ENCODE measurements around the gene CNTN4. TPM values are rescaled to one million over a fixed set of nuclear protein-coding genes. Genes with fewer than 3 reads are reported as not detected.

CNTN4 gene
- total and polyA plus RNA-seq, 7 donors: 0.17 to 3.2 (median 0.42) TPM

DNA sequence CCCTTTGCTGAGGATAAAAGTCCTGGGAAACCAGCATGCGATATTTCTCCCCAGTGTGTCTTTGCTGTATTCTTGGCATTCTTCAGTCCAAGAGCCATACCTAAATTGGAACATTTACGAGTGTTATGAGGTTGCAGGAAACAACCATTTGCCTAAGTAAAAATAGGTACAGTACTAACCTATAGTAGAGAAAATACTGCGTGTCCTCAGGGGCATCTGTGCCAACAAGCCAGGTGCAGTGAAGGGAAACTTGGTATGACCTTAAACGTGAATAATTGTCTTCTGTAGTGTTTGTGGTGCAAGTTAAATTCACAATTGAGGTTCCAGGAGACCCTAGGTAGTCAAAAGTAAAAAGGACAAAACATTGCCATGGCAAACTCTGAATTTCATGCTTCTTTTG is 999.3 kb downstream of the CNTN4 start:
- no peaks in the 10 kb centered on the region for H3K36me3 ChIP-seq (ENCODE audit: insufficient read depth in 1 of 2, low read depth in 1 of 2)
- no peaks in the 10 kb centered on the region for H3K4me1 ChIP-seq
- ATAC-seq: no peak
- 62 to 73% (median 70%) methylated on average over 4 of the region's 4 CpGs for WGBS, 3 donors
- no peak overlapping the region for H3K4me3 ChIP-seq
- no peaks in the 10 kb centered on the region for H3K9me3 ChIP-seq
- no peaks in the 10 kb centered on the region for H3K27me3 ChIP-seq (ENCODE audit: insufficient read depth in 3 of 3, low read length in 2 of 3)
- TF ChIP-seq, protein P1, sequence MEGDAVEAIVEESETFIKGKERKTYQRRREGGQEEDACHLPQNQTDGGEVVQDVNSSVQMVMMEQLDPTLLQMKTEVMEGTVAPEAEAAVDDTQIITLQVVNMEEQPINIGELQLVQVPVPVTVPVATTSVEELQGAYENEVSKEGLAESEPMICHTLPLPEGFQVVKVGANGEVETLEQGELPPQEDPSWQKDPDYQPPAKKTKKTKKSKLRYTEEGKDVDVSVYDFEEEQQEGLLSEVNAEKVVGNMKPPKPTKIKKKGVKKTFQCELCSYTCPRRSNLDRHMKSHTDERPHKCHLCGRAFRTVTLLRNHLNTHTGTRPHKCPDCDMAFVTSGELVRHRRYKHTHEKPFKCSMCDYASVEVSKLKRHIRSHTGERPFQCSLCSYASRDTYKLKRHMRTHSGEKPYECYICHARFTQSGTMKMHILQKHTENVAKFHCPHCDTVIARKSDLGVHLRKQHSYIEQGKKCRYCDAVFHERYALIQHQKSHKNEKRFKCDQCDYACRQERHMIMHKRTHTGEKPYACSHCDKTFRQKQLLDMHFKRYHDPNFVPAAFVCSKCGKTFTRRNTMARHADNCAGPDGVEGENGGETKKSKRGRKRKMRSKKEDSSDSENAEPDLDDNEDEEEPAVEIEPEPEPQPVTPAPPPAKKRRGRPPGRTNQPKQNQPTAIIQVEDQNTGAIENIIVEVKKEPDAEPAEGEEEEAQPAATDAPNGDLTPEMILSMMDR (IDR thresholded peaks at IDR 0.05): no peak
- DNase-seq: no peak
- no peak overlapping the region for H3K27ac ChIP-seq
- intact Hi-C loops (cut with DNase I): no loop called here

DNA sequence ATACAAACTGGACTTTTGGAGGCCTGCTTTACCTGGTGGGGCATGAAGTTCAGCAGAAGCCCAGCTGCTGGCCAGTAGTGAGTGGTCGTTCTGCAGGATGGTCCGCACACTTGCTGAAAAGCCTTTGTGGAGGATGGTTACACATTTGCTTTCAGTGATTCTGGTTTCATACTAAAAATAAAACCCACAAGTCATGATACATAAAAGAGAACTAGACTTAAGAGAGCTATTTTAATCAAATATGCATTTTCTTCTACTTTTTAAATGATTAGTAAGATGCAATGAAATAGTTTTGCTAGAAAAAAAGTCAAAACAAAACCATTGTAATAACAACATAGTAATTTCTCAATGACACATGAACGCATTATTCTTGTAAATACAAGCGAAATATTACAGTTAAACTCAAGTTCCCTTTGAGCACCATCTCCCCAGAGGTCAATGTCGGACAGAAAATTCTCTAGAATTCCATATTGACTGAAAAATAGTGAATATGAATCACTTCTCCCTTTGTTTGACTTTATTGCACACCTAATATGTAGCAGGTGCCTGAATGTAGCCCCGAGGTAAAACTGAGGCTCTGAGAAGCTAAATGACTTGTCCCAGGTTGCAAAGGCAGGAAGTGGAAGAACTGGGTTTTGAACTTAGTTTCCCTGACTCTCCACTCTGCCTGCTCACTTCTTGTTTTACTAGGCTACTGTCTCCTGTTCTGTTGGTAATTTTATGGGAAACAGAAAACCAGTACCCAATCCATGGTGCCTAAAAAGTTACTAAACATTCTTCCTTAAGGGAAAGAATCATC is 1003.2 kb downstream of the CNTN4 start:
- Histone ChIP-seq H3K27me3 (ENCODE audit: insufficient read depth in 3 of 3, low read length in 2 of 3) (peaks cover 0 to 2% (median 0%) of the 10 kb centered on the region in 3 donors), H3K4me3 (no peak overlapping the region), H3K4me1 (no peaks in the 10 kb centered on the region), H3K27ac (no peak overlapping the region), H3K36me3 (ENCODE audit: insufficient read depth in 1 of 2, low read depth in 1 of 2) (no peaks in the 10 kb centered on the region), H3K9me3 (no peaks in the 10 kb centered on the region)
- TF ChIP-seq, protein P1 (IDR thresholded peaks at IDR 0.05): no peak
- DNase-seq (no peak), ATAC-seq (no peak)
- intact Hi-C loops (cut with DNase I): no loop called here
- WGBS, 3 donors: 83 to 87% (median 85%) methylated on average over 6 of the region's 6 CpGs

DNA sequence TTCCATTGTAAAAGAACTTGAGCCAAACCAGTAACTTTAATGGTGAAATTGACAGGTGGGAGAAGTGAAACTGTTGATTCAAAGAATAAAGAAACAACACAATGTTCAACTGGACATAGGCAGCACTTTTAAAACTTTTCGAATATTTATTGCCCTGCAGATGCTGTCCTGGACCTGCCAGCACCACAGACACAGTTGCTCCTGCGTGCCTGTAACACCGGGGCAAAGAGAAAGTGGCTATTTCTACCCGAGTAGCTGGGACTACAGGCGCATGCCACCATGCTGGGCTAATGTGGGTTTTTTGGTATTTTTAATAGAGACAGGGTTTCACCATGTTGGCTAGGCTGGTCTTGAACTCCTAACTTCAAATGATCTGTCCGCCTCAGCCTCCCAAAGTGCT is 1004.1 kb downstream of the CNTN4 start:
- Histone ChIP-seq H3K4me1 (no peaks in the 10 kb centered on the region), H3K27me3 (ENCODE audit: insufficient read depth in 3 of 3, low read length in 2 of 3) (peaks cover 0 to 2% (median 0%) of the 10 kb centered on the region in 3 donors), H3K4me3 (no peak overlapping the region), H3K36me3 (ENCODE audit: insufficient read depth in 1 of 2, low read depth in 1 of 2) (no peaks in the 10 kb centered on the region), H3K27ac (no peak overlapping the region), H3K9me3 (no peaks in the 10 kb centered on the region)
- TF ChIP-seq, protein P1 (IDR thresholded peaks at IDR 0.05): no peak
- intact Hi-C loops (cut with DNase I): no loop called here
- 73 to 84% (median 76%) methylated on average over 6 of the region's 6 CpGs for WGBS, 3 donors
- ATAC-seq (no peak), DNase-seq (no peak)

DNA sequence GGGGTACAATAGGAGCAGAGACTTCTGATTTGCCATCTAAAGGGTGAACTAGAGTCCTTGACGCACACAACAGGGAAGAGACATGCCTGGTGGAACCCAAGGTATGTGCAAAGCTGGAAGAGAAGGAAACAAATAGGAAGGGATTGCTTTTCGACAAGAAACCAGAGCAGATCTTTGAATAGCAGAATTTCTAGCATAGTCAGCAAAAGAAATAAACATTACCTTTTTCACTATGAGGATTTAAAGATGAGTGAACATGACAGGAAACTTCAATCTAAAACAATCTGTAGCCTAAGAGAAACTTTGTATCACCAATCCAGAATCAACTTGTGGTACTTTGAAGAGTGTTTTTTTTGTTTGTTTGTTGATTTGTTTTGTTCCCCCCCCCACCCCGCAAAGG is 1006.6 kb downstream of the CNTN4 start:
- TF ChIP-seq, protein P1 (IDR thresholded peaks at IDR 0.05): no peak
- Histone ChIP-seq H3K27me3 (ENCODE audit: insufficient read depth in 3 of 3, low read length in 2 of 3) (peaks cover 0 to 2% (median 0%) of the 10 kb centered on the region in 3 donors), H3K4me1 (no peaks in the 10 kb centered on the region), H3K9me3 (no peaks in the 10 kb centered on the region), H3K27ac (no peak overlapping the region), H3K4me3 (no peak overlapping the region), H3K36me3 (ENCODE audit: insufficient read depth in 1 of 2, low read depth in 1 of 2) (no peaks in the 10 kb centered on the region)
- DNase-seq (no peak), ATAC-seq (no peak)
- intact Hi-C loops (cut with DNase I): no loop called here
- 85 to 91% (median 90%) methylated on average over 3 of the region's 3 CpGs for WGBS, 3 donors

Data from psoas muscle (tissue), 8 donors.